ENCODE measurements around the gene ALPP.

- TF ChIP-seq EZH2 (conservative IDR thresholded peaks at IDR 0.05; ENCODE audit: low read depth, low read length) (no peak), EP300 (IDR thresholded peaks at IDR 0.05; ENCODE audit: low read depth in 2 of 2, low read length in 2 of 2) (no peak), EP300 (CRISPR knock-in tag; IDR thresholded peaks at IDR 0.05; ENCODE audit: borderline replicate concordance) (no peak), IKZF1 (IDR thresholded peaks at IDR 0.05) (no peak), RBFOX2 (IDR thresholded peaks at IDR 0.05; ENCODE audit: low read depth, low read length) (no peak), ZFP36 (IDR thresholded peaks at IDR 0.05; ENCODE audit: borderline replicate concordance, low read depth, low read length, partially characterized antibody) (no peak)
- TF ChIP-seq, protein P1, sequence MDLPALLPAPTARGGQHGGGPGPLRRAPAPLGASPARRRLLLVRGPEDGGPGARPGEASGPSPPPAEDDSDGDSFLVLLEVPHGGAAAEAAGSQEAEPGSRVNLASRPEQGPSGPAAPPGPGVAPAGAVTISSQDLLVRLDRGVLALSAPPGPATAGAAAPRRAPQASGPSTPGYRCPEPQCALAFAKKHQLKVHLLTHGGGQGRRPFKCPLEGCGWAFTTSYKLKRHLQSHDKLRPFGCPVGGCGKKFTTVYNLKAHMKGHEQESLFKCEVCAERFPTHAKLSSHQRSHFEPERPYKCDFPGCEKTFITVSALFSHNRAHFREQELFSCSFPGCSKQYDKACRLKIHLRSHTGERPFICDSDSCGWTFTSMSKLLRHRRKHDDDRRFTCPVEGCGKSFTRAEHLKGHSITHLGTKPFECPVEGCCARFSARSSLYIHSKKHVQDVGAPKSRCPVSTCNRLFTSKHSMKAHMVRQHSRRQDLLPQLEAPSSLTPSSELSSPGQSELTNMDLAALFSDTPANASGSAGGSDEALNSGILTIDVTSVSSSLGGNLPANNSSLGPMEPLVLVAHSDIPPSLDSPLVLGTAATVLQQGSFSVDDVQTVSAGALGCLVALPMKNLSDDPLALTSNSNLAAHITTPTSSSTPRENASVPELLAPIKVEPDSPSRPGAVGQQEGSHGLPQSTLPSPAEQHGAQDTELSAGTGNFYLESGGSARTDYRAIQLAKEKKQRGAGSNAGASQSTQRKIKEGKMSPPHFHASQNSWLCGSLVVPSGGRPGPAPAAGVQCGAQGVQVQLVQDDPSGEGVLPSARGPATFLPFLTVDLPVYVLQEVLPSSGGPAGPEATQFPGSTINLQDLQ (CRISPR knock-in tag; IDR thresholded peaks at IDR 0.05): no peak
Measured at GRCh38 chr2:232384466-232384865, 5.9 kb downstream of the ALPP start.
